GM21576 (cell line): ENCODE measurements around the gene SRPRB.

ENCODE experiments used
- ATAC-seq: cut with Tn5 transposase; IDR thresholded peaks from one replicate; pipeline ENCODE4 v1.9.1; 2021; ENCODE audit warnings: mild to moderate bottlenecking, moderate library complexity; ENCODE audit not compliant: unreplicated experiment

SRPRB gene

GRCh38 chr3:133864616-133865015 is 59.0 kb downstream of the SRPRB start:
- no peak for ATAC-seq

GRCh38 chr3:133865136-133865855 is 59.7 kb downstream of the SRPRB start:
- ATAC-seq: no peak

GRCh38 chr3:133866141-133866540 is 60.5 kb downstream of the SRPRB start:
- ATAC-seq: no peak

- ATAC-seq: no peak
These were observed 62.6 kb downstream of the SRPRB start for GRCh38 chr3:133868186-133868585.

GRCh38 chr3:133868758-133869475 is 63.3 kb downstream of the SRPRB start:
- no peak for ATAC-seq

- no peak for ATAC-seq
These were observed 64.0 kb downstream of the SRPRB start for GRCh38 chr3:133869586-133869985.

GRCh38 chr3:133870822-133871221 is 65.2 kb downstream of the SRPRB start:
- ATAC-seq: no peak
